Mononuclear cell (primary cell): ENCODE results near the gene CDC6. TPM values are rescaled to one million over a fixed set of nuclear protein-coding genes. Genes with fewer than 3 reads are reported as not detected.
A peak's percentile ranks its signal among the peaks of the same experiment; 100 is the strongest.

Experiments
- H3K27me3 ChIP-seq: 2 replicates; pipeline ENCODE4 v1.6.0; 2011; ENCODE audit warnings: low read length, control low read depth; ENCODE audit not compliant: insufficient read depth
- H3K4me1 ChIP-seq: 2 replicates; pipeline ENCODE4 v1.5.1; 2011; ENCODE audit warnings: mild to moderate bottlenecking, low read length, control low read depth; ENCODE audit not compliant: insufficient read depth
- H3K4me3 ChIP-seq: 2 replicates; pipeline ENCODE4 v1.5.1; 2011; ENCODE audit warnings: mild to moderate bottlenecking, low read length, moderate library complexity
- H3K9me3 ChIP-seq: 2 replicates; pipeline ENCODE4 v1.5.1; 2011; ENCODE audit warnings: low read depth, mild to moderate bottlenecking, control low read depth, low read length
- total RNA-seq: library from RNA; depleted of rRNA; stranded (reverse); fragments of >200 nt; gene quantifications from one replicate; pipeline ENCODE4 v1.2.3, GENCODE V29; 2012

Gene CDC6
- total RNA-seq, 1 donor: 0.21 TPM

GRCh38 chr17:40345161-40345993, 57.7 kb downstream of the CDC6 start:
- Histone ChIP-seq H3K27me3 (no peaks in the 10 kb centered on the region), H3K9me3 (no peaks in the 10 kb centered on the region), H3K4me1 (peaks cover 77% of the 10 kb centered on the region), H3K4me3 (peak overlapping the region; percentile 70)

- H3K27me3 ChIP-seq: no peaks in the 10 kb centered on the region
- no peak overlapping the region for H3K4me3 ChIP-seq
- H3K9me3 ChIP-seq: no peaks in the 10 kb centered on the region
- peaks cover 69% of the 10 kb centered on the region for H3K4me1 ChIP-seq
These were observed 58.5 kb downstream of the CDC6 start for GRCh38 chr17:40345994-40346764.

- H3K27me3 ChIP-seq: no peaks in the 10 kb centered on the region
- H3K4me1 ChIP-seq: peaks cover 69% of the 10 kb centered on the region
- no peak overlapping the region for H3K4me3 ChIP-seq
These were observed 59.1 kb downstream of the CDC6 start for GRCh38 chr17:40346765-40347158.

DNA sequence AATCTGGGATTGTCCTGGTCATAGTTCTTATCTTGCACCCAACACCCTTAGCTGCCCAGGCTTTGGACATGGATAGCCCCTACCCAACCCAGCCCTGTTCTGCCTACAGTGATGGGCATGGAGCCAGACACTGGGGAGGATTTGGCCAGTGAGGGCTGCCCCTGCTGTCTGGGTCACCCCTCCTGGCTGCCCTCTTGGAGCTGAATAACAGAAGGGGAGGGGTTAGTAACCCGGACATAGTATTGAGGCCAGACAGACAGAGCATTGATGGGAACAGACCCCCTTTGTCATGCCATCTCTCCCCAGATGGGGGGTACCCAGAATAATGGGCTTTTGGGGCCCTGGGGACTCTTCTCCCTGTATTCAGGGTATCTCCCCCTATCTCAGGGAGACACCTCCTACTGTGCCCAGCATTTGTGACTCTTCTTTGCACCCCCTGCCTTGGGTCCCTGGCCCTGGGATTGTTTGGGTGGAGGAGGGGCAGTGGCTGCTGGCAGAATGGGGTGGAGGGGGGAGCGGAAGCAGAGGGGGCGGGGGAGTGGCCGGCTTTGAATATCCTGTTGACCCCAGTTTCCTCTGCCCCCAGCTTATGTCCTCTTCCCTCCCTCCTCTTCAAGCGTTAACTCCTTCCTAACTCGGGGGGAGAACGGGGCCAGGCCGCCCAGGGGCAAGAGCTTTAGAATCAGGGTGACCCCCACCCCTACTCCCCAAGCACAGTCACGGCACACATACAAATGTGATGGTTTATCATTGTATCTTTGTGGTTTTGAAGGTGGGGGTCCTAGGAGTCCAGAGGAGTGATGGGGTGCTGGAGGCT, 59.8 kb downstream of the CDC6 start:
- no peak overlapping the region for H3K4me3 ChIP-seq
- H3K4me1 ChIP-seq: peaks cover 73% of the 10 kb centered on the region
- H3K27me3 ChIP-seq: no peaks in the 10 kb centered on the region
- H3K9me3 ChIP-seq: no peaks in the 10 kb centered on the region

More at GRCh38 chr17:40346765-40347158, 59.1 kb downstream of the CDC6 start:
- H3K9me3 ChIP-seq: no peaks in the 10 kb centered on the region

DNA sequence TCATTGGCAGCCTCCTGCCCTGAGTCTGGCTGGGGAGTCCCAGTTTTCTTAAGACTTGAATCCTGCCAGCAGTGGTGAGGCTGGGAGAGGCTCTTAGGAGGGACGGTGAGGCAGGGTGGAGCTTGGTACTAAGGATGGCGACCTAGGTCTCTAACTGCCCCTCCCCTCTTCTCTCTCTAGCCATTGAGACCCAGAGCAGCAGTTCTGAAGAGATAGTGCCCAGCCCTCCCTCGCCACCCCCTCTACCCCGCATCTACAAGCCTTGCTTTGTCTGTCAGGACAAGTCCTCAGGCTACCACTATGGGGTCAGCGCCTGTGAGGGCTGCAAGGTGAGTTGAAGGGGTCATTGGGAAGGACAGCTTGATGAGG, 60.4 kb downstream of the CDC6 start:
- Histone ChIP-seq H3K4me3 (no peak overlapping the region), H3K27me3 (no peaks in the 10 kb centered on the region), H3K4me1 (peaks cover 73% of the 10 kb centered on the region), H3K9me3 (no peaks in the 10 kb centered on the region)

- Histone ChIP-seq H3K27me3 (no peaks in the 10 kb centered on the region), H3K4me1 (peaks cover 70% of the 10 kb centered on the region), H3K4me3 (no peak overlapping the region), H3K9me3 (no peaks in the 10 kb centered on the region)
These were observed 61.1 kb downstream of the CDC6 start for GRCh38 chr17:40348562-40349476.

DNA sequence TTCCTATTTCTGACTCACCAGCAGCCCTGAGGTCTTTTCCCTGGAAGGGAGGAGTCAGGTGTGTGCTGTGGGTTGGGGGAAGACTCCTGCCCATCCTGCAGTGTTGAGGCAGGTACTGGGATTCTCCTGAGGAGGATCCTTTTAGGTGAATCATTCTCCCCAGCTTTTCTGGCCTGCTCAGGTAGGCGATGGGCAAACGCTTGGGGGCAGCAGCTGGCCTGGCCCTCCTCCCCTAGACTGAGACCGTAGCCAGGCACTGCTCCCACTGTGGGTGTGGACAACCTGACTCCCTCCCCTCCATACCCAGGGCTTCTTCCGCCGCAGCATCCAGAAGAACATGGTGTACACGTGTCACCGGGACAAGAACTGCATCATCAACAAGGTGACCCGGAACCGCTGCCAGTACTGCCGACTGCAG, 61.8 kb downstream of the CDC6 start:
- Histone ChIP-seq H3K27me3 (no peaks in the 10 kb centered on the region), H3K4me1 (peaks cover 63% of the 10 kb centered on the region), H3K9me3 (no peaks in the 10 kb centered on the region), H3K4me3 (no peak overlapping the region)

GRCh38 chr17:40349895-40350688, 62.4 kb downstream of the CDC6 start:
- Histone ChIP-seq H3K4me3 (no peak overlapping the region), H3K4me1 (peaks cover 62% of the 10 kb centered on the region)

DNA sequence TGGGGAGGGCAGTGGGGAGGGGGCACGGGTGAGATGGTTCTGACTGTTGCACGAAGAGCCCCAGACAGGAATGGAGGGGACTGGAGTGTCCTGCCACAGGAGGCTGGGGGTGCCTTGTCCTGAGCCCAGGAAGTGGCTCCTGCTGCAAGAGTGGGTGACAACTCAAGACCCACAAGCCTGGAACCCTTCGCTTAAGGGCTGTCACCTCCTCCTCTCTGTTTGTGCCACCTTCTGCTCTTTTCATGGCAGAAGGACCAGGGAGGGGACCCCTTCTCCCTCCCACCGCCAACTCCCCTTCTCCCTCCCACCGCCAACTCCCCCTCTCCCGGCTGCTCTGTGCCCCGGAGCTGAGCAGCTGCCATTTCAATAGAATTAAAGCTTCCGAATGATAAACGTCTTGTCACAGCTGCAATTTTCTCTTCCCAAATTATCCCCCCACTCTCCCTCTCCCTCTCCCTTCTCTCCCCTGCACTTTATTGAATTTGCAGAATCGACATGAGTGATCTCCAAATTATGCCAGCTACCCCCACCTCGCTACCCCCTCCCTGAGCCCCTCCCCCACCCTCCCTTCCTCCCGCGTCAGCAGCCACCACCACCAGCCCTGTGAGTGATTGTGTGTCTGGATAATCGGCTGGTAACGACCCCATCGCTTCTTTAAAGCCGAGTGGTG, 63.1 kb downstream of the CDC6 start:
- Histone ChIP-seq H3K4me1 (peaks cover 55% of the 10 kb centered on the region), H3K9me3 (no peaks in the 10 kb centered on the region), H3K4me3 (no peak overlapping the region), H3K27me3 (no peaks in the 10 kb centered on the region)

More at GRCh38 chr17:40349895-40350688, 62.4 kb downstream of the CDC6 start:
- no peaks in the 10 kb centered on the region for H3K27me3 ChIP-seq
- H3K9me3 ChIP-seq: no peaks in the 10 kb centered on the region

- Histone ChIP-seq H3K27me3 (no peaks in the 10 kb centered on the region), H3K9me3 (no peaks in the 10 kb centered on the region), H3K4me3 (no peak overlapping the region), H3K4me1 (peaks cover 47% of the 10 kb centered on the region)
These were observed 63.9 kb downstream of the CDC6 start for GRCh38 chr17:40351359-40352236.

DNA sequence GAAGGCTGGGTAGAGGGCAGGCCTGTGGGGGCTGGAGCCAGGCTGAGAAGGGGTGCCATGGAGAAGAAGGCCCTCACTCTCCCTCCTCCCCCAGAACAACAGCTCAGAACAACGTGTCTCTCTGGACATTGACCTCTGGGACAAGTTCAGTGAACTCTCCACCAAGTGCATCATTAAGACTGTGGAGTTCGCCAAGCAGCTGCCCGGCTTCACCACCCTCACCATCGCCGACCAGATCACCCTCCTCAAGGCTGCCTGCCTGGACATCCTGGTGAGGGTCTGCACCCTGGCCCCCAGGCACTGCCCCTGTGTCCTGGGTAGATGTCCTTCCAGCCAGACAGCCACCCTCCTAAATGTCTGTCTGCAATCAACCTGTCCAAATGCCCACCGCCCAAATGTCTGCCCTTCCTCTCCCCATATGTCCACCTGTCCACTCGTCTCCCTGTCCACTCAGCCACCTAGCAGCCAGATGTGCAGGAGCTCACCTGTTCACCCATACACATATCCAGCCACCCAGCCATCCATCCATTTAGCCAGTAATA, 64.6 kb downstream of the CDC6 start:
- H3K27me3 ChIP-seq: no peaks in the 10 kb centered on the region
- H3K4me1 ChIP-seq: peaks cover 40% of the 10 kb centered on the region
- no peak overlapping the region for H3K4me3 ChIP-seq
- no peaks in the 10 kb centered on the region for H3K9me3 ChIP-seq

GRCh38 chr17:40352779-40353394, 65.2 kb downstream of the CDC6 start:
- Histone ChIP-seq H3K9me3 (no peaks in the 10 kb centered on the region), H3K27me3 (no peaks in the 10 kb centered on the region), H3K4me3 (no peak overlapping the region), H3K4me1 (peaks cover 35% of the 10 kb centered on the region)
